Measurements from ENCODE around the gene CNNM2. TPM values are rescaled to one million over a fixed set of nuclear protein-coding genes. Genes with fewer than 3 reads are reported as not detected.
"Not testable (repeated sequence)": the region's sequence is repeated elsewhere in the genome, so short reads cannot be mapped to it uniquely, and the experiment has no call there.

Gene CNNM2
- polyA plus RNA-seq, 1 of the 3 experiments (the other 2 are of a cell fraction) = 4.0 TPM

DNA sequence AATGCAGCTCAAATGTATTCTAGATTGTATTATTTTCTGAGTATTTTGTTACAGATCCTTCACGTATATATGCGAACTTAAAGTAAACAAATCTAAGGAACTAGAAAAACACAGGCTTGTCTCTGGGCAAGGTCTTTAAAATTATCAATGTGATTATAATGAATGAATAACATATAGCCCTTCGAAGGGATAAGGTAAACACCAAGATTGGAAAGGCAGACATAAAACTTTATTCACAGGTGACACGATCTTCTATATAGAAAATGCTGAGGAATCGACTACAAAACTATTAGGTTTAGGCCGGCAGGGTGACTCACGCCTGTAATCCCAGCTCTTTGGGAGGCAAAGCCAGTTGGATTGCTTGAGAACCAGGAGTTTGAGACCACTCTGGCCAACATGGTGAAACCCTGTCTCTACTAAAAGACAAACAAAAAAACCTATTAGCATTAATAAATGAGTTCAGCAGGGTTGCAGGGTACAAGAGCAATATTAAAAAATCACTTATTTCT, 80.4 kb downstream of the CNNM2 start:
- CTCF ChIA-PET = no interaction called here

GRCh38 chr10:103000050-103000449, 82.0 kb downstream of the CNNM2 start:
- H3K27ac ChIP-seq (ENCODE audit: low read depth in 2 of 2, low read length in 1 of 2); H3K4me2 ChIP-seq; H3F3A ChIP-seq (replicated peaks; ENCODE audit: insufficient read depth); H3K27me3 ChIP-seq (ENCODE audit: insufficient read depth); DNase-seq; H3K9me2 ChIP-seq; H4K20me1 ChIP-seq (ENCODE audit: insufficient read depth); H3K4me3 ChIP-seq (ENCODE audit: low read depth in 2 of 2, low read length in 1 of 2); H3K9ac ChIP-seq; H2AFZ ChIP-seq (ENCODE audit: low read depth); H3K36me3 ChIP-seq (replicated peaks in 1 of 2; ENCODE audit: control insufficient read depth in 1 of 2, insufficient read depth in 2 of 2, low read length in 1 of 2); H3K9me3 ChIP-seq; CTCF ChIA-PET; H3K79me2 ChIP-seq (ENCODE audit: insufficient read depth); H3K4me1 ChIP-seq (ENCODE audit: control insufficient read depth in 1 of 2, insufficient read depth in 2 of 2, low read depth in 1 of 2, low read length in 1 of 2); POLR2A ChIA-PET: not testable (repeated sequence)
- 96% methylated on average over 7 of the region's 7 CpGs for WGBS (ENCODE audit: low lambda C conversion rate)

More for the DNA sequence above, 80.4 kb downstream of the CNNM2 start:
- Histone ChIP-seq H3K79me2 (ENCODE audit: insufficient read depth) (no peaks in the 10 kb centered on the region), H3K4me2 (no peak overlapping the region), H3K36me3 (replicated peaks in 1 of 2; ENCODE audit: control insufficient read depth in 1 of 2, insufficient read depth in 2 of 2, low read length in 1 of 2) (no peaks in the 10 kb centered on the region), H3K27me3 (ENCODE audit: insufficient read depth) (no peaks in the 10 kb centered on the region), H3F3A (replicated peaks; ENCODE audit: insufficient read depth) (no peaks in the 10 kb centered on the region), H4K20me1 (ENCODE audit: insufficient read depth) (no peaks in the 10 kb centered on the region), H3K4me1 (ENCODE audit: control insufficient read depth in 1 of 2, insufficient read depth in 2 of 2, low read depth in 1 of 2, low read length in 1 of 2) (peaks cover 0 to 2% of the 10 kb centered on the region in 2 experiments; a peak in 1 of 4 replicates), H3K9me3 (no peaks in the 10 kb centered on the region), H3K9ac (no peak overlapping the region), H3K27ac (ENCODE audit: low read depth in 2 of 2, low read length in 1 of 2) (no peak overlapping the region), H2AFZ (ENCODE audit: low read depth) (no peak overlapping the region), H3K4me3 (ENCODE audit: low read depth in 2 of 2, low read length in 1 of 2) (no peak overlapping the region), H3K9me2 (no peaks in the 10 kb centered on the region)
- no peak for DNase-seq
- 82% methylated on average over 7 of the region's 7 CpGs for WGBS (ENCODE audit: low lambda C conversion rate)
- POLR2A ChIA-PET = no interaction called here
- no peak for TF ChIP-seq ZBTB33 (IDR thresholded peaks at IDR 0.05; ENCODE audit: borderline replicate concordance, low read depth)
- no peak for TF ChIP-seq PBX3 (IDR thresholded peaks at IDR 0.05)
- TF ChIP-seq CHD2 (IDR thresholded peaks at IDR 0.05; ENCODE audit: low read length, partially characterized antibody) = no peak
- no peak for TF ChIP-seq CTCF (IDR thresholded peaks at IDR 0.05)
- no peak for TF ChIP-seq SIN3A (IDR thresholded peaks at IDR 0.05; ENCODE audit: borderline replicate concordance, low read depth, low read length)
- TF ChIP-seq RFX5 (IDR thresholded peaks at IDR 0.05; ENCODE audit: low read length) = no peak
- TF ChIP-seq TCF12 (IDR thresholded peaks at IDR 0.05) = no peak
- TF ChIP-seq JUND (IDR thresholded peaks at IDR 0.05) = no peak
- no peak for TF ChIP-seq ELF1 (IDR thresholded peaks at IDR 0.05)
- TF ChIP-seq EP300 (IDR thresholded peaks at IDR 0.05; ENCODE audit: borderline replicate concordance in 1 of 2, low read depth in 1 of 2, low read length in 1 of 2) = no peak
- TF ChIP-seq, protein P1, sequence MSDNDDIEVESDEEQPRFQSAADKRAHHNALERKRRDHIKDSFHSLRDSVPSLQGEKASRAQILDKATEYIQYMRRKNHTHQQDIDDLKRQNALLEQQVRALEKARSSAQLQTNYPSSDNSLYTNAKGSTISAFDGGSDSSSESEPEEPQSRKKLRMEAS (IDR thresholded peaks at IDR 0.05; ENCODE audit: low read depth) = no peak
- no peak for TF ChIP-seq GATA2 (CRISPR knock-in tag; IDR thresholded peaks at IDR 0.05)
- TF ChIP-seq MXI1 (IDR thresholded peaks at IDR 0.05; ENCODE audit: low read depth, low read length) = no peak
- TF ChIP-seq RXRA (IDR thresholded peaks at IDR 0.05; ENCODE audit: borderline replicate concordance, low read depth) = no peak

Data from SK-N-SH (cell line).